Astrocyte of the spinal cord (primary cell): ENCODE data around the gene PLVAP.
A peak's percentile ranks its signal among the peaks of the same experiment; 100 is the strongest.

ENCODE experiments used
- DNase-seq: peaks from one replicate; pipeline ENCODE4 v3.0.0; 2011; ENCODE audit warnings: low read depth, low spot score
- H3K4me3 ChIP-seq: 2 replicates; pipeline ENCODE4 v1.5.1; 2011; ENCODE audit warnings: low read depth, mild to moderate bottlenecking, low read length, moderate library complexity
- in situ Hi-C: cut with HindIII; loops from 2 replicates; pipeline ENCODE4 v1.10.0; 2017; ENCODE audit warnings: low sequenced_read_pairs
- TF ChIP-seq, protein P1 (sequence below): IDR thresholded peaks from 2 replicates; pipeline ENCODE4 v1.5.1; 2012; ENCODE audit warnings: low read depth, mild to moderate bottlenecking, low read length, inconsistent platforms

Gene PLVAP

DNA sequence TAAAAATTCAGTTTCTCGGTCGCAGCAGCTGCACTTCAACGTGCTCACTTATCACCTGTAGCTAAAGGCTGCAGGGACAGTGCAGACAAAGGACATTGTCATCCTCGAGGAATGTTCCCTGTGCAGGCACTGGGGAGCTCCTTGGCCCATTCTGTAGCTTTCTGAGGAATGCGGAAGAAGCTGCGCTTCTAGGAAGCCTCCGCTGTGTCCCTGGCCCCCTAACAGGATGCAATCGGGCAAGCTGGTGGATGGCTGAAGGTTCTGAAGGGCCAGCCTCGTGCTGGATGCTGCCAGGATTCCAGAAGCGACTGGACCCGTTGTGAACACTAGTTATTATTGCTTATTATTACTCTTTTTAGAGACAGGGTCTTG lies 50.6 kb downstream of the PLVAP start:
- H3K4me3 ChIP-seq: no peak overlapping the region
- in situ Hi-C loops: no loop called here
- TF ChIP-seq, protein P1, sequence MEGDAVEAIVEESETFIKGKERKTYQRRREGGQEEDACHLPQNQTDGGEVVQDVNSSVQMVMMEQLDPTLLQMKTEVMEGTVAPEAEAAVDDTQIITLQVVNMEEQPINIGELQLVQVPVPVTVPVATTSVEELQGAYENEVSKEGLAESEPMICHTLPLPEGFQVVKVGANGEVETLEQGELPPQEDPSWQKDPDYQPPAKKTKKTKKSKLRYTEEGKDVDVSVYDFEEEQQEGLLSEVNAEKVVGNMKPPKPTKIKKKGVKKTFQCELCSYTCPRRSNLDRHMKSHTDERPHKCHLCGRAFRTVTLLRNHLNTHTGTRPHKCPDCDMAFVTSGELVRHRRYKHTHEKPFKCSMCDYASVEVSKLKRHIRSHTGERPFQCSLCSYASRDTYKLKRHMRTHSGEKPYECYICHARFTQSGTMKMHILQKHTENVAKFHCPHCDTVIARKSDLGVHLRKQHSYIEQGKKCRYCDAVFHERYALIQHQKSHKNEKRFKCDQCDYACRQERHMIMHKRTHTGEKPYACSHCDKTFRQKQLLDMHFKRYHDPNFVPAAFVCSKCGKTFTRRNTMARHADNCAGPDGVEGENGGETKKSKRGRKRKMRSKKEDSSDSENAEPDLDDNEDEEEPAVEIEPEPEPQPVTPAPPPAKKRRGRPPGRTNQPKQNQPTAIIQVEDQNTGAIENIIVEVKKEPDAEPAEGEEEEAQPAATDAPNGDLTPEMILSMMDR: no peak
- DNase-seq: no peak

DNA sequence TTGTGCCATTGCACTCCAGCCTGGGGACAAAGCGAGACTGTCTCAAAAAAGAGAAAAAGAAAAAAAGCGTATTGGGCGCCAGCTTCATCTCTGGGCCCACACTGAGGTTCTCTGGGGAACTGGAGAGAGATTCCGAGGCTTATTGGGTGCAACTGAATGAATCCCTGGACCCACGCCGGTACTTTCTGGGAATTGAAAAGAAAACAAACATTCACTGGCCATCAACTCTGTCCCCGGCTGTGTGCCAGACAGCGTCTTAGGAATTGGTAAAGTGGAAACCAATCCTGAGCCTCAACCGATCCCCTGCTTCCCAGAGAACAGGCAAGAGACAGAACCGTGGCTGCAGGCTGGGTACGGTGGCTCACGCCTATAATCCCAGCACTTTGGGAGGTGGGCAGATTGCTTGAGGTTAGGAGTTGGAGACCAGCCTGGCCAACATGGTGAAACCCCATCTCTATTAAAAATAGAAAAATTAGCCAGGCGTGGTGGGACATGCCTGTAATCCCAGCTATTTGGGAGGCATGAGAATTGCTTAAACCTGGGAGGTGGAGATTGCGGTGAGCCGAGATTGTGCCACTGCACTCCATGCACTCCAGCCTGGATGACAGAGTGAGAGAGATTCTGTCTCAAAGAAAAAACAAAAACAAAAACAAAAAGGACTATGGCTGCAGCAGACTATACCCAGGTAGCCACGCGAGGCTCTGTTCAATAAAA lies 51.1 kb downstream of the PLVAP start:
- H3K4me3 ChIP-seq: no peak overlapping the region
- TF ChIP-seq, protein P1: no peak
- DNase-seq: peak; percentile 32
- in situ Hi-C loops: no loop called here

DNA sequence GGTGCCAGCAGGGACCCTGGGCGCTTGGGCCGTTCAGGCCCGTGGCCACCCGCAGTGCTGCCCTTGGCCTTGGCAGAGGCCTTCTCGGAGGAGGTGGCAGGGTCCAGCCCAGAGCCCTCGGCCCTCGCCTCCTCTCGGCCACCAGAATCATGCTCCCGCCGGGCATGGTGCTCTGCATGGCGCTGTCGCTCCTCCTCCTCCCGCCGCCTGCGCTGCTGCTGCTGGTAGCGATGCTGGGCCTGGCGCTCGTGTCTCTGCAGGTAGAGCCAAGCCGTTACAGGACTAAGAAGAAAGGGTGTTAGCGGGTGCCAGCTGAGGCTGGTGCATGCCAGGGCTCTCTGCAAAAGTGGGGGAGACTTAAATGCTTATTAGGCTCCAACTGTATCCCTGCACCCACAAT lies 52.0 kb downstream of the PLVAP start:
- TF ChIP-seq, protein P1: no peak
- DNase-seq: no peak
- in situ Hi-C loops: no loop called here
- H3K4me3 ChIP-seq: no peak overlapping the region

GRCh38 chr19:17324357-17325114 lies 52.6 kb downstream of the PLVAP start:
- TF ChIP-seq, protein P1: no peak
- DNase-seq: no peak
- no peak overlapping the region for H3K4me3 ChIP-seq
- in situ Hi-C loops: no loop called here

DNA sequence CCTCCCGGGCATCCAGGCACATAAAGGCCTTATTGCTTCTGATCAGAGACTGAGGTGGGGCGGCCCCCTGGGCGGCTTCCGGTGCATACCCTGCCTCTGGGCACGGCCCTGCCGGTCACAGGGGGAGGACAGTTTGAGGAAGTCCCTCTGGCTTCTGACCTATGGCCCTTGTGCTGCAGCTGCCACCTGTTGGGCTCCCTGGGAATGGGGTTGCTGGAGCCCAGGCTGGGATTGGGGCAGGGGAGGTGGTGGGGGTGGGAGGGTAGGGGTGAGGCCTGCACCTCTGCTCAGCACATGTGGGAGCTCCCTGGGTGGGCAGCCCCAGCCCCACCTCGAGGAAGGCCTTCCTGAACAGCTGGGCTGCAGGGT lies 53.2 kb downstream of the PLVAP start:
- H3K4me3 ChIP-seq: no peak overlapping the region
- in situ Hi-C loops: no loop called here
- DNase-seq: no peak
- TF ChIP-seq, protein P1: no peak

GRCh38 chr19:17323300-17323963 lies 53.7 kb downstream of the PLVAP start:
- in situ Hi-C loops: no loop called here
- no peak overlapping the region for H3K4me3 ChIP-seq
- no peak for DNase-seq
- TF ChIP-seq, protein P1: no peak
